ENCODE data around the gene ANTXR1. TPM values are rescaled to one million over a fixed set of nuclear protein-coding genes. Genes with fewer than 3 reads are reported as not detected.
A peak's percentile ranks its signal among the peaks of the same experiment; 100 is the strongest.

The ANTXR1 gene
- total RNA-seq, 1 donor from 2014 or later, result under 0.01 TPM

GRCh38 chr2:69205076-69205475 lies 192.1 kb downstream of the ANTXR1 start:
- DNase-seq (ENCODE audit: low read depth in 2 of 2), result no peak

GRCh38 chr2:69205491-69205890 lies 192.5 kb downstream of the ANTXR1 start:
- DNase-seq (ENCODE audit: low read depth in 2 of 2), result no peak

GRCh38 chr2:69208023-69208595 lies 195.1 kb downstream of the ANTXR1 start:
- no peak for DNase-seq (ENCODE audit: low read depth in 2 of 2)

GRCh38 chr2:69209482-69209881 lies 196.5 kb downstream of the ANTXR1 start:
- no peak for DNase-seq (ENCODE audit: low read depth in 2 of 2)

- DNase-seq (ENCODE audit: low read depth in 2 of 2), result no peak
Measured at GRCh38 chr2:69210385-69210784, 197.4 kb downstream of the ANTXR1 start.

GRCh38 chr2:69211048-69211447 lies 198.1 kb downstream of the ANTXR1 start:
- DNase-seq (ENCODE audit: low read depth in 2 of 2), result no peak

- DNase-seq (ENCODE audit: low read depth in 2 of 2), result no peak
Measured at GRCh38 chr2:69211686-69212085, 198.7 kb downstream of the ANTXR1 start.

- DNase-seq (ENCODE audit: low read depth in 2 of 2), result no peak
Measured at GRCh38 chr2:69212238-69213028, 199.5 kb downstream of the ANTXR1 start.

- peak; percentile 30 to 70 for DNase-seq (ENCODE audit: low read depth in 2 of 2)
Measured at GRCh38 chr2:69213201-69213600, 200.2 kb downstream of the ANTXR1 start.

GRCh38 chr2:69213782-69214181 lies 200.8 kb downstream of the ANTXR1 start:
- peak in 1 of 2 donors; percentile 23 for DNase-seq (ENCODE audit: low read depth in 2 of 2)

- peak; percentile 60 to 88 for DNase-seq (ENCODE audit: low read depth in 2 of 2)
Measured at GRCh38 chr2:69214898-69215297, 201.9 kb downstream of the ANTXR1 start.

- peak in 1 of 2 donors; percentile 63 for DNase-seq (ENCODE audit: low read depth in 2 of 2)
Measured at GRCh38 chr2:69216535-69217332, 203.8 kb downstream of the ANTXR1 start.

- no peak for DNase-seq (ENCODE audit: low read depth in 2 of 2)
Measured at GRCh38 chr2:69217333-69218080, 204.5 kb downstream of the ANTXR1 start.

- no peak for DNase-seq (ENCODE audit: low read depth in 2 of 2)
Measured at GRCh38 chr2:69221512-69221911, 208.5 kb downstream of the ANTXR1 start.

- no peak for DNase-seq (ENCODE audit: low read depth in 2 of 2)
Measured at GRCh38 chr2:69221960-69222751, 209.2 kb downstream of the ANTXR1 start.

- DNase-seq (ENCODE audit: low read depth in 2 of 2), result peak in 1 of 2 donors; percentile 60
Measured at GRCh38 chr2:69222953-69223658, 210.1 kb downstream of the ANTXR1 start.

GRCh38 chr2:69223759-69224511 lies 211.0 kb downstream of the ANTXR1 start:
- no peak for DNase-seq (ENCODE audit: low read depth in 2 of 2)

GRCh38 chr2:69224512-69224837 lies 211.5 kb downstream of the ANTXR1 start:
- no peak for DNase-seq (ENCODE audit: low read depth in 2 of 2)

GRCh38 chr2:69225933-69226332 lies 213.0 kb downstream of the ANTXR1 start:
- DNase-seq (ENCODE audit: low read depth in 2 of 2), result no peak

GRCh38 chr2:69226903-69227302 lies 213.9 kb downstream of the ANTXR1 start:
- DNase-seq (ENCODE audit: low read depth in 2 of 2), result no peak

Data from dermis microvascular lymphatic vessel endothelial cell (primary cell).